ENCODE measurements around the gene RAD54L.

The RAD54L gene

GRCh38 chr1:46303038-46303871 is 55.7 kb downstream of the RAD54L start, which contains the start of the genes LRRC41 and UQCRH:
Gene LRRC41, minus strand, starts transcription at chr1:46303616. Its CDS starts 294 bp downstream, at chr1:46303322.
Gene UQCRH, plus strand, starts transcription at chr1:46303698. Its CDS starts 69 bp downstream, at chr1:46303767.
- peak within 1 kb of the TSS; percentile 83 for H3K4me3 ChIP-seq (replicated peaks; ENCODE audit: low read depth, low read length)
- TF ChIP-seq, protein P1, sequence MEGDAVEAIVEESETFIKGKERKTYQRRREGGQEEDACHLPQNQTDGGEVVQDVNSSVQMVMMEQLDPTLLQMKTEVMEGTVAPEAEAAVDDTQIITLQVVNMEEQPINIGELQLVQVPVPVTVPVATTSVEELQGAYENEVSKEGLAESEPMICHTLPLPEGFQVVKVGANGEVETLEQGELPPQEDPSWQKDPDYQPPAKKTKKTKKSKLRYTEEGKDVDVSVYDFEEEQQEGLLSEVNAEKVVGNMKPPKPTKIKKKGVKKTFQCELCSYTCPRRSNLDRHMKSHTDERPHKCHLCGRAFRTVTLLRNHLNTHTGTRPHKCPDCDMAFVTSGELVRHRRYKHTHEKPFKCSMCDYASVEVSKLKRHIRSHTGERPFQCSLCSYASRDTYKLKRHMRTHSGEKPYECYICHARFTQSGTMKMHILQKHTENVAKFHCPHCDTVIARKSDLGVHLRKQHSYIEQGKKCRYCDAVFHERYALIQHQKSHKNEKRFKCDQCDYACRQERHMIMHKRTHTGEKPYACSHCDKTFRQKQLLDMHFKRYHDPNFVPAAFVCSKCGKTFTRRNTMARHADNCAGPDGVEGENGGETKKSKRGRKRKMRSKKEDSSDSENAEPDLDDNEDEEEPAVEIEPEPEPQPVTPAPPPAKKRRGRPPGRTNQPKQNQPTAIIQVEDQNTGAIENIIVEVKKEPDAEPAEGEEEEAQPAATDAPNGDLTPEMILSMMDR (IDR thresholded peaks at IDR 0.05; ENCODE audit: insufficient read depth, low read length, poor library complexity, severe bottlenecking), result peak; percentile 17
- no peaks in the 10 kb centered on the region for H3K27me3 ChIP-seq (replicated peaks; ENCODE audit: control insufficient read depth, insufficient read depth, low read length)
- H3K36me3 ChIP-seq (ENCODE audit: control insufficient read depth, insufficient read depth, low read length), result no peaks in the 10 kb centered on the region; the same call in 1 of the 2 replicates
- DNase-seq (ENCODE audit: extremely low read depth, insufficient read length), result peak; percentile 98

GRCh38 chr1:46303872-46304326 is 56.3 kb downstream of the RAD54L start:
- no peak for DNase-seq (ENCODE audit: extremely low read depth, insufficient read length)
- Histone ChIP-seq H3K4me3 (replicated peaks; ENCODE audit: low read depth, low read length) (peak overlapping the region; percentile 83), H3K36me3 (ENCODE audit: control insufficient read depth, insufficient read depth, low read length) (no peaks in the 10 kb centered on the region; the same call in 1 of the 2 replicates), H3K27me3 (replicated peaks; ENCODE audit: control insufficient read depth, insufficient read depth, low read length) (no peaks in the 10 kb centered on the region)
- TF ChIP-seq, protein P1 (IDR thresholded peaks at IDR 0.05; ENCODE audit: insufficient read depth, low read length, poor library complexity, severe bottlenecking), result no peak

DNA sequence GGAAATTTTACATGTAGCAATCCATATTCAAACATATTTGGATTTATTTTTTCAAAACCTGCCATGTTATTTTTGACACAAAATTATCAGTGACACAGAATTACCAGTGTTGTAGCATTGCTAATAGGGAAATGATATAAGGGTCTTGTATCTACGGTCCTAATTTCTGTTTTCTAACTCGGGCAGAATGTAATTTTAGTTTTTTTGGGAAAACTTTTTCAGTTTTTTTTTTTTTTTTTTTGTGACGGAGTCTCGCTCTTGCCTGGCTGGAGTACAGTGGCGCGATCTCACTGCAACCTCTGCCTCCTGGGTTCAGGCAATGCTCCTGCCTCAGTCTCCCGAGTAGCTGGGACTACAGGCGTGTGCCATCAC is 58.6 kb downstream of the RAD54L start:
- Histone ChIP-seq H3K36me3 (ENCODE audit: control insufficient read depth, insufficient read depth, low read length) (peaks cover 4% of the 10 kb centered on the region), H3K27me3 (replicated peaks; ENCODE audit: control insufficient read depth, insufficient read depth, low read length) (no peaks in the 10 kb centered on the region), H3K4me3 (replicated peaks; ENCODE audit: low read depth, low read length) (peak overlapping the region; percentile 83)
- DNase-seq (ENCODE audit: extremely low read depth, insufficient read length), result no peak
- TF ChIP-seq, protein P1 (IDR thresholded peaks at IDR 0.05; ENCODE audit: insufficient read depth, low read length, poor library complexity, severe bottlenecking), result no peak

DNA sequence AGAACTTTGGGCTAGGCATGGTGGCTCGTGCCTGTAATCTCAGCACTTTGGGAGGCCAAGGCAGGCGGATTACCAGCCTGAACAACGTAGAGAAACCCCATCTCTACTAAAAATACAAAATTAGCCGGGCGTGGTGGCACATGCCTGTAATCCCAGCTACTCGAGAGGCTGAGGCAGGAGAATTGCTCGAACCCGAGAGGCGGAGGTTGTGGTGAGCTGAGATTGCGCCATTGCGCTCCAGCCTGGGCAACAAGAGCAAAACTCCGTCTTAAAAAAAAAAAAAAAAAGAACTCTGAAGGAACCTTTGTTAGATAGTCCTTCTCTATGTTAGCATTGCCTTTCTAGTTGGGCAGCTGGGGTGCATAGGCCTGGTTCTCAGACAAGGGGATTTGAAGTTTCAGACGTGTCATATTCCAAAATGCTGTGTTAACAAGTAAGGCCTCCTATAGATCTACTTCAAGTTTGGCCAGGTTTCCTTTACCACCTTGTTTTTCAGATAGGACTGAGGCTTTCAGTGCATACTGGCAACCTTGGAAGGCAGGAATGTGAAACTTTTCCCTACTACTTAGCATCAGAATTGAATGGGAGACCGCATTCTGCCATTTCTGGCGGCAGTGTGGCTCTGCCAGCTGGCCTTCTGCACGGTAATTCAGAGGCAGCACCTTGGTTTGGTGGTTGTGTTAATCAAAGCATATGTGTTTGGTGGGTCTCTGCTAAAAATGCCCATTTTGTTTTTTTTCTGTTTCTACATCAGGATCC is 62.0 kb downstream of the RAD54L start:
- Histone ChIP-seq H3K36me3 (ENCODE audit: control insufficient read depth, insufficient read depth, low read length) (peaks cover 12% of the 10 kb centered on the region), H3K27me3 (replicated peaks; ENCODE audit: control insufficient read depth, insufficient read depth, low read length) (no peaks in the 10 kb centered on the region), H3K4me3 (replicated peaks; ENCODE audit: low read depth, low read length) (no peak overlapping the region)
- TF ChIP-seq, protein P1 (IDR thresholded peaks at IDR 0.05; ENCODE audit: insufficient read depth, low read length, poor library complexity, severe bottlenecking), result no peak
- DNase-seq (ENCODE audit: extremely low read depth, insufficient read length), result no peak

DNA sequence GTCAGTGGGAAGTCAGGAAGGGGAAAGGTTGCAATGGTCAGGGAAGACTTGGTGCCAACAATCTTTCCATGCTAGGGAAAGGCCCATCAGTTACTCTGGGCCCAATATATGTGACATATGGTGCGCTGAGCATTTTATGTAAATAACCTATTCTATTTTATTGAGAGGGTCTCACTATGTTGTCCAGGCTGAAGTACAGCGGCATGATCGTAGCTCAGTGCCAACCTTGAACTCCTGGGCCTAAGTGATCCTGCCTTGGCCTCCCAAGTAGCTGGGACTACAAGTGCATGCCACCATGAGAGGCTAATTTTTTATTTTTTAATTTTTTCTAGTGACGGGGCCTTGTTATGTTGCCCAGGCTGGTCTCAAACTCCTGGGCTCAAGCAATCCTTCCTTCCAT is 62.8 kb downstream of the RAD54L start:
- no peaks in the 10 kb centered on the region for H3K27me3 ChIP-seq (replicated peaks; ENCODE audit: control insufficient read depth, insufficient read depth, low read length)
- peaks cover 13% of the 10 kb centered on the region for H3K36me3 ChIP-seq (ENCODE audit: control insufficient read depth, insufficient read depth, low read length)
- TF ChIP-seq, protein P1 (IDR thresholded peaks at IDR 0.05; ENCODE audit: insufficient read depth, low read length, poor library complexity, severe bottlenecking), result no peak
- H3K4me3 ChIP-seq (replicated peaks; ENCODE audit: low read depth, low read length), result no peak overlapping the region
- DNase-seq (ENCODE audit: extremely low read depth, insufficient read length), result no peak
